ENCODE results near the gene IGFBP2. TPM values are rescaled to one million over a fixed set of nuclear protein-coding genes. Genes with fewer than 3 reads are reported as not detected.

Gene IGFBP2
- total RNA-seq, 1 experiment from 2014 or later = 363 TPM

DNA sequence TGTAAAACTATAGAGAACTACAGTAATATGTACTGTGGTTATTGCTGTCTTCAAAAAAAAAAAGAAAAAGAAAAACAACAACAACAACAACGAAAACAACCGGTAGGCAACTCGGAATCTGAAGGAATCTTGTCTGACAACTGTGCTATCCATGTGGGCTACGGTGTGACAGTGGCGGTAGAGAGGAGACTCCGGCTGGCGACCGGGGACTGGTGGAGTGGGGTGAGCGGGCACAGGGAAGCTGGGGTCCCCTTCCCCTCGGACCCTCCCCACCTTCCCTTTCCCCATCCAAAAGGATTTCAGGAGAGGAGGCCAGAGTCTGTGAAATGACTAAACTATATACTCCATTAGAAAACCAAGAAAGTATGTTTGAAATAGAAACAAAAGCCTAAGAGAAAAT lies 39.2 kb downstream of the IGFBP2 start:
- Histone ChIP-seq H2BK15ac (ENCODE audit: low read depth, low read length) (no peak overlapping the region), H3K4ac (ENCODE audit: low read depth, low read length) (no peak overlapping the region), H2BK12ac (ENCODE audit: insufficient read length, low read depth, low read length) (no peak overlapping the region), H2BK20ac (ENCODE audit: low read depth, low read length, poor library complexity, severe bottlenecking) (no peak overlapping the region), H4K5ac (ENCODE audit: insufficient read length, low read depth, low read length) (no peak overlapping the region), H3K23me2 (ENCODE audit: insufficient read length, low read depth, low read length, poor library complexity, severe bottlenecking) (peaks cover 3% of the 10 kb centered on the region), H3K23ac (ENCODE audit: insufficient read length, low read depth, low read length) (no peak overlapping the region), H3K4me2 (ENCODE audit: insufficient read depth, insufficient read length, low read length) (no peak overlapping the region), H2AK5ac (ENCODE audit: insufficient read length, low read length) (no peak overlapping the region), H2BK5ac (ENCODE audit: insufficient read length, low read length) (no peak overlapping the region), H3K9ac (ENCODE audit: extremely low read depth, insufficient read length, low read length) (no peak overlapping the region), H3T11ph (ENCODE audit: low read length) (no peak overlapping the region), H4K91ac (ENCODE audit: insufficient read length, low read depth, low read length) (no peak overlapping the region), H3K27ac (ENCODE audit: insufficient read length, low read depth, low read length) (no peak overlapping the region), H3K4me1 (ENCODE audit: insufficient read depth, low read length) (no peaks in the 10 kb centered on the region; the same call in 1 of the 2 replicates), H3K79me1 (ENCODE audit: insufficient read depth, low read depth, low read length, poor library complexity, severe bottlenecking) (no peaks in the 10 kb centered on the region), H3K27me3 (ENCODE audit: insufficient read depth, low read length) (no peaks in the 10 kb centered on the region), H3K18ac (ENCODE audit: insufficient read length, low read depth, low read length) (no peak overlapping the region), H2BK120ac (ENCODE audit: low read depth, low read length, poor library complexity, severe bottlenecking) (no peak overlapping the region), H2AFZ (ENCODE audit: low read length) (no peak overlapping the region), H3K14ac (ENCODE audit: insufficient read depth, low read length) (no peak overlapping the region), H3K79me2 (ENCODE audit: insufficient read depth, low read length) (no peaks in the 10 kb centered on the region), H3K9me3 (ENCODE audit: control insufficient read depth, low read depth, low read length) (no peaks in the 10 kb centered on the region), H3K56ac (ENCODE audit: insufficient read length, low read depth, low read length) (no peak overlapping the region), H4K20me1 (ENCODE audit: control insufficient read depth, insufficient read depth, insufficient read length) (no peaks in the 10 kb centered on the region), H4K8ac (replicated peaks; ENCODE audit: insufficient read length, low read depth, low read length) (no peak overlapping the region)
- H3K4me1 Mint-ChIP-seq = no peaks in the 10 kb centered on the region
- H3K27ac Mint-ChIP-seq = peak overlapping the region in 1 of 3 experiments; percentile 90; a peak in 1 of 7 replicates
- no peak for TF ChIP-seq CTCF (conservative IDR thresholded peaks at IDR 0.05)
- no peaks in the 10 kb centered on the region for H3K36me3 Mint-ChIP-seq (ENCODE audit: insufficient read depth in 1 of 3, low read depth in 3 of 3)
- no peak overlapping the region for H3K4me3 Mint-ChIP-seq
- H3K9me3 Mint-ChIP-seq = no peaks in the 10 kb centered on the region
- H3K27me3 Mint-ChIP-seq (ENCODE audit: low read depth) = peaks cover 5% of the 10 kb centered on the region
- no CpG with 5 or more reads among the region's 10 CpGs for WGBS (ENCODE audit: extremely low coverage, insufficient read length, low lambda C conversion rate)
- DNase-seq = no peak
